ENCODE measurements around the gene SCN11A.

SCN11A gene
- total RNA-seq: 1.6 to 2.2 reads per million in 2 donors

DNA sequence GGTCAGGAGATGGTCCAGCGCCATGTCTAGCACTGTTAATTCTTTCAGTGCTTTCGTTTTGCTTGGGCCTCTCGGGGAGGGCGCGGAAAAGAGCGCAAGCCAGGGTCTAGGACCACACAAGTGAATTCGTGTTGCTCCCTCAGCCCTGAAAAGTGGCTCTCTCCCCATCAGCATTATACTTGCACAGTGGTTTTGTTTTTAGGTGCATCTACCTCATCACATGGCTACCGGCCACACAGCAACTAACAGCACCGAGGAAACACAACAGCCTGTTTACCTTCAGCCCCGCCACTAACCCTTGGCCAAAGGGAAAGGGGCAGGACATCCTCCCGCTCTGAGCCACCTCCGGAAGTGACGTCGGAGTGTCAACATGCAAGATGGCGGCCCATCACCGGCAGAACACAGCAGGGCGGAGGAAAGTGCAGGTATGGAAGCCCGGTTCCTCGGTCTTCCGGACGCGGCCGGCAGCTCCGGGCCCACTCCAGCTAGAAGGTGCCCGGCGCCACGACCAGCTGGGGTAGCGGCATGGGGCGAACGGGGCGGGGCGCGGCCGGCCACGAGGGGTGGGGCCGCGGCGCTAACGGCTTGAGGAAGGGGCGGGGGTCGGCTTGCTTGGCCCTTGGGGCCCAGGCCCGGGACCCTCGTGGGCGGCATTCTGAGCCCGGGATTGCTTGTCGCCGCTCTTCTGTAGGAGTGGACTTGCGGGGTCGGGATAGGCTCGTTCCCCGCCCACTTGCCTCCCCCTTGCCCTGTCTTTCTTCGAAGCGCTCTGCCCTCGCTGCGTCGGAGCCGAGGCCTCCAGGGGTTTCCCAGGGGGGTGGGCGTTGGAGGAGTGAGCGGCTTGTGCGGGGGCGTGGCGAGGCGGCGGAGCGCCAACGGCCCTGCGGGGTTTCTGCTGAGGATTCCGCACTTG, at the start of gene SCN11A, which contains the start of gene WDR48:
TSS of gene SCN11A (minus strand) at position 296 of the 913 bp plus-strand sequence. CDS start 101,582 bp downstream, outside the sequence.
TSS of gene WDR48 (plus strand) at position 368 of the 913 bp plus-strand sequence. CDS start at position 378, 10 bp downstream.
- DNase-seq: peak; percentile 72 to 97 (median 89)

DNA sequence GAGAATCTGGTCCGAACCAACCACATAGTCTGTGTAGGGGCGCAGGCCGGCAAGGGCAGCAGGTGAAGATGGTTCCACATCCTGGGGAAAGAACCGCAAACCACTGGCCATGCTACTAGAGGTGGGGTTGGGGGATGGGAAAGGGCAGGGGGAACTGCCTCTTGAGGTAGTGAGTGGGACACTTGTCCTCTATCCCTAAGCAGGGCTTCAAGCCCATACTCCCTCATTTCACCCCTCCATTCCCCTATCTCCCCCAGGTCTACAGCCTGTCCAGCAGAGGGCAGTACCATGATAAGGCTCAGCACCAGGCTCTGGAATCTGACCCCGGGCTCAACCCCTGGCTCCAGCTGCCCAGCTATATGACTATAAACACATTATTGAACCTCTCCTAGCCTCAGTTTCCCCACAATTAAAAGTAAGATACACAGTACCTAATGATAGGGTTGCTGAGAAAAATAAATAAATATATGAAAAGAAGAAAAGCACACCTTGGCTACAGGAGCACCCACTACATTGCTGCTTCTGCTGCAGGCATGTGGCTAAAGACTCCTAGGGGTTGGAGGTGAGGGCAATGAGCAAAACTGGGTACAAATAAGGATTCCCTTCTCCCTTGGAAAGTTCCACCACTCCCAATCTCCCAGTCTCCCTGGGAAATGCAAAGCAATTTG, 49.4 kb upstream of the SCN11A start:
- peak in 3 of 5 experiments; percentile 23 to 61 (median 28) for DNase-seq

DNA sequence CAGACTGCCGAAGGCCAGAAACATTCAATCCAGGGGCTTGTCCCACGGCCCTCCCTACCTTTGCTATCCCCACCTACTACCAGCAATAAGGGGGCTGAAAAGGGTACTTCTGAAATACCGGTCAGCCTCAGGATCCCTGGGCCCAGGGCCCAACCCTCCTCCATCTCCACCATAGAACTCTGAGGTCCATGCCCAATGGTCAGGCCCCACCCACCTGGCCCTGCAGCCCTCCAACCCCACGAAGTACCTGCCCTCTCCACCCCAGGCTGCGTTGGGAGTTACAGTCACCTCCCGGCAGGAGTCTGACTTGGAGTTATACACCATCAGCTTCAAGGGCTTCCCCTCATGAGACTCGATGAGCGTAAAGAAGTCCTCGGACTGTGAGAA, 48.7 kb upstream of the SCN11A start:
- no peak for DNase-seq

DNA sequence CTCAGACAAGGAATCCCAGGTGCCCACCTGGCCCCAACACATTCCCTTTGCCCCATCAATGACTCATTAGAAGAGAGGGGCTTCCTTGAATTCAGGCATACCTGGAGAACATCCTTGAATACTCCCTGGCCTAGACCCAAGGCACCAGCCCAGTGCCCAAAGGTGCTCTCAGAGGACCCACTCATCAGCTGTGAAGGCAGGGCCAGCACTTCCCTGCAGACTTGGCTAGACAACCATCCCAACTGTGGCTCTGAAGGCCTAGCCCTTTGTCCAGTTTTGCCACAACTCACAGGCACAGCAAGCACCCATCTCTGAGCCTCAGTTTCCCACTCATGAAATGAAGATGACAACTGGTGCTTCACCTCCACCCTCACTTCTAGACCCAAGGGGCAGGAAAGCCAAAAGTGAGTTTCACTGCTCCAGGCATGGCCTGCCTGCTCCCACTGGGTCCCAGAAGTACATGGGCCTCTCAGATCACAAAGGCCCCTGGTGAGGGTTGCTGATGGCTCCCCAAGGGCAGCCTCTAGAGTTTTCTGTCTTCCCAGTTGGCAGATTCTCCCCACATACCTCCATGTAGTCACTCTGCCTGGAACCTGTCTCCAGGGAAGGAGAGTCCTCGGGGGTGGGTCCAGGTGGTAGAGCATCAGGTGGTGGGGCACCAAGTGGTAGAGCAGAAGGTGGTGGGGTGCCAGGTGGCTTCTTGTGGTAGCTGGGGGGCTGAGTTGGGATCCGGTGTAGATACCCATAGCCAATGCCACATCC, 48.2 kb upstream of the SCN11A start:
- DNase-seq: no peak

DNA sequence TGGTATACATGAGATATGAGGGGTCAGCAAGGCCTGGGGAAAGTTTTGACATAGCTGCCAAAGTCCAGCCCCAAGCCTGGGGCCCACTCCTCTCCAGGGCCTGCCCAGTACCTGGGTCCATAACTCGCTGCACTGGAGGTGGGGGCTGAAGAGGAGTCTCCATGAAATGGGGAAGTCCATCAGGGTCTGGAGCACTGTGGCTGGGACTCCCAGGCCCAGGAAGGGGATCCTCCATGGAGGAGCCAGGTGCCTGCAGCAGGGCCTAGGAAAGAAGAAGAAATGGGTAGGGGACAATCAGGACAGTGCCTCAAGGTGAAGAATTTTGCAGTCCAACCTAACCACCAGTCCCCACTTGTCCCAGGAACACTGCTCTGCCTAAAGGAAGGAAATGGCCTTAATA, 47.5 kb upstream of the SCN11A start:
- no peak for DNase-seq

DNA sequence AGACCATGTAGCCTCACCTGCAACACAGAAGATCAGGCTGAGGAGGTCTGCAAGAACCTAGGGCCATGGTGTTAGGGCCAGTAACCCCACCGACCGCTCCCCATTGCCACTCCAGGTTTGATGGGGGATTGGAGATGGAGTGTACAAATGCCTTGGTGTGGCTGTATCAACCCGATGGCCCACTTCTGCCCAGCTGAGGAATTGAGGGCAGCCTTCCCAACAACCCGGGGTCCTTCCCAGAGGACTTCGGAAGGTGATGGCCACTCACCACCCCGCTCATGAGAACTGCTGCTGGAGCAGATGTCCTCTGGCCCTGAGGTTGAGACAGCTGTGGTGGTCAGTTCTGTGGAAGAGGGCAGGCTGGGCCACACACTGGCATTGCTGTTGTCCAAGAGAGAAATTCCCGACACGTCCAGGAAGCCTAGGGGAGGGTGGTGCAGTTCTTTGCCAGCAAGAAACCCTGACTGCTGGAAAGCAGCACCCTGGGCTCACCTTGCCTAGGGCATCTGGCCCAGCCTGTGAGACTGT, 46.8 kb upstream of the SCN11A start:
- no peak for DNase-seq

DNA sequence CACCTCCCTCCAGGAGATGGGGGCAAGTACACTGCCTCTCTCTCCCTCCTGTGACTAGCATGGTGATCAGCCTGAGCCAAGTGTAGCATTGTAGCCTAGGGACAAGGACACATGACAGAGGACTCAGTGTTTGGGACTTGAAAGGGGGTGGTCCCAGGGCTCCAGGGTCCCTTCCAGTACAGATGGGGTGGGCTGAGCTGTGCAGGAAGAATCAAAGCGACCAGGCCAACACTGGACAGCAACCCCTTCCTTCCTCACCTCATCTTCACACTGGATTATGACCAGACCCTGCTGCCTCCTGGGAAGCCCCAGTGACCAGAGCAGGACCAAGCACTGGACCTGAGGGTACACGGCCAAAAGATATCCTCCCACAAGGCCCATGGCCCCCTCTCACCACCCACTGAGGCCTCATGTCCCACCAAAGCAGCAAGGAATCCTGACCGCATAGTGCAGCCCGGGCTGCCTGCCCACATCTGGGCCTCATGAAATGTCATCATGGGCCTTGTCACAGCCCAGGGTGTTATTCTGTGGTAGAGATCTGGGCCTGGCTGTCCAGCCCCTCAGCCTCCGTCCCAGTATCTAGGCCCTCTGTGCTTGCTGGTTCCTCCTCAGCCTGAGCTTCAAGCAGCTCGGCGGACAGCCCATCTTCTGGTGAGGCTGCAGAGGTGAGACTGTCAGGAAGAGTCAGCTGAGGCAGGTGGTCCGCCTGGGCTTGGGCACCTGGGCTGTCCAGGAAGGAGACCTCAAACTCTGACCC, 46.1 kb upstream of the SCN11A start:
- DNase-seq: no peak

DNA sequence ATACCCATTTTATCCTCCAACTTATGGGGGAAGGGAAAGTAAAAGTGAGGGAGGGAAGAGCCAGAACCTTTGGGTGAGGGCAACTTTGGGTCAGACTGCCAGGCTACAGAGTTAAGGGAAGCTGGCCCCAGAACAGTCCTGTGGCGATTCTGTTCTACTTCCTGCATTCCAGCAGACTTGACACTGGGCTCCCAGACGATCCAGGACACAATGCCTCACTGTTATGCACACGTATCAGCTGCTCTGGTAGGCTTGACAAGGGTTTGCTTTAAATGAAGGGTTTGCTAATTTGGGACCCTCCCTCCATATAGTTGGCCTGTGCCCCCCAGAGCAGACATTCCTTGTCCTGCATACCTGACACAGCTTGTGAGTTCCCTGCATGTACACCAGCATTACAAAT, 45.0 kb upstream of the SCN11A start:
- no peak for DNase-seq

DNA sequence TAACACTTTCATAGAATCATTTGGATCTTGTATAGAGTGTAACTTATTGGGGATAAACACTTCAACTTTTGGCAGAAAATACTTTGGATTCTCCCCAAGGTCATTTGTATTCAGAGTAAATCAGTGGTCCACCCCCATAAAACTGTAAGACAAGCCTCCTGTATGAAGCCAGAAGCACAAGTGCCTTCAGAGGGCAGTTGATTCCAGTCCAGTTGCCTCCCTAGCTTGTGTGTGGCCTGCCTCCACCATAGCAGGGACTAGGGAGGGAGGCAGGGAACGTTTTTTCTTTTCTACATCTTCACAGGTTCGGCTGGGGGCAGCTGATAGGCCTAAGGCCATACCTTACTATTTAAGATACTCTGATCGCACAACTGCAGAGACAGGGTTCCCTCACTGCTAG, 44.0 kb upstream of the SCN11A start:
- no peak for DNase-seq

DNA sequence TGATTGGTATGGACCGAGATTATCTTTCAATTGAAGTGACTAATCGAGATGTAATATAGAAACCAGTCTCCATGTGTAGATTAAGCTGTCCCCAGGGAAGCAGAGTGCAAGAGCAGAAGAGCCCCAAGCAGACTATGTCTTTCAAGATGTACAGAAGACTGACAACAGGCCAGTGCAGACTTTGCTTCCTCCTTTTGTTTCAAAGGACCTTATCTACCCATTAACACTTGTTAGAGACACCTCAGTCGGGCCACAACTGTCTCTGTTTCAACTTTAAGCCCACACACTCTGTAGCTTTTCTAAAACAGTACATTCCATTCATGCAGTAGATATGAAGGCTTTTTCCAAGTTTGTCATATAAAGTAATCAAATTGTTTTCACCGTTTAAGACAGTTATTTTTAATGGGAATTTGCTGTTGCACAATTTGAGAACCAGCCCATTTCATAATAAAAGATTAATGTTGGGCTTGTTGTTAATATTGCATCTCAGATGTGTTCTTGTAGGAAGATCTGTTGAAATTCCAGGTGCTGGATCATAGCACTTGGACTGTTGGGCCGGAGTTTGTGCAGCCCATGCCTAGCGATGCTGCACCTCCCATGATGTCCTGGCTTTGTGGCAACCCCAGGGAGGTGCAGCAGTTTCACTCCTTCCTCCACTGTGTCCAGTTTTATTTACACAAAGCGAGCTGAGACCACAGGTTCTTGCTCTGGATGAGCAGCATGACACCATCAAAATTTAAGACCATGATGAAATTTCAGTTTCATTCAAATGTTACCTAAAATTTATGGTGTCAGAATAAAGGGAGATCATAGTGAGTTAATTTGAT, 43.3 kb upstream of the SCN11A start:
- no peak for DNase-seq

DNA sequence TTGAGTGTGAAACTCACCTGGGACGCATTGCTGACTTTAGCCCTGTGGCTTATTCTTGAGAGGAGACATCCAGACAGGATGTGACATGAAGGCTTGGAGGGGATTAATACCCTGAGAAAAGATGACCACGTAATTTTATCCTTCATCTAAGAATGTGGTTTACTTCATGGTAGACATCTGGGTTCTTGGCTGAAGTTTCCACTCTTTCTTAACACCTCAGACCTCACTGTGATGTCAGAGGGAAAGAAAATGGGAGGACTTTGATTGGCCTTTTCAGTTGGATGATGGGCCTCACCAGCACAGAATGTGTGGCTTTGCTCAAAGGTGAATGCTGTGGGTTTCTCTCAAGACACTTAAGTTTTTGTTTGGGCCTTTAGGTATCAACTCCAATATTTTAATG, 39.2 kb upstream of the SCN11A start:
- DNase-seq: peak in 1 of 5 experiments; percentile 42

DNA sequence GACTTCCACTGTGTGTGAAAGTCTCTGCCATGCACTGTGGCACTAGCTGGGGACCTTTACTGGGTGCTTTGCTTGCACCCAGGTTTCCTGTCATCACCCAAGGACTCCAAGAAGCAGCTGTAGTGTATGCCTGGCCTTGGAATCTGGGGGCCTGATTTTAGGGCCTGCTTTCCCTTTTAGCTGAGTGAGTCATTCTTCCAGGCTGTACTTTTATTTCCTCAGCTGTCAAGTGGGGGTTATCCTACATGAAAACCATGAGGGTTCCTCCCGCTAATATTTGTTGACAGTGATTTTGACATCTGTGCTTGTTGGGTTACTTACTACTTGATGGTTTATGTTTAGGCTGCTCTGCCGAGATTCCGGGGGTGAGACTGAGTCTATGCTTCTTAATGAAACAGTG, 37.1 kb upstream of the SCN11A start:
- DNase-seq: no peak

DNA sequence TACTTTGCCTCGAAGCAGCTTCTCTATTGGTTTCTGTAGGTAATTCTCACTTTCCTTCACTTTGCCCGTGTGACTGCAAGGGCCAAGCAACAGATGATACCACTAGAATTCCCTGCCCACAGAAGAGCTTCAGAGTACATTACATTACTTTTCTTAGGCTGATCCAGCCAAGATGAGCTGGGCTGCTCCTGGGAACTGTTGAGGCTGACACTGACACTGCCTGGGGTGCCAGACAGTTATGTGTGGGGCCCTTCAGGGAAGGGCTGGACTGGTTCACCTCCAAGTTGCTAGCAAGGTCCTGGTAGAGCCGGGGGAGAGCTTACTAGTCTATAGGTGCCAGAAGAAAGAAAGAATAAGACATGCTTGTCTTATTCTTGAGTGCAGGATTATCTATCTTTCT, 36.7 kb upstream of the SCN11A start:
- no peak for DNase-seq

DNA sequence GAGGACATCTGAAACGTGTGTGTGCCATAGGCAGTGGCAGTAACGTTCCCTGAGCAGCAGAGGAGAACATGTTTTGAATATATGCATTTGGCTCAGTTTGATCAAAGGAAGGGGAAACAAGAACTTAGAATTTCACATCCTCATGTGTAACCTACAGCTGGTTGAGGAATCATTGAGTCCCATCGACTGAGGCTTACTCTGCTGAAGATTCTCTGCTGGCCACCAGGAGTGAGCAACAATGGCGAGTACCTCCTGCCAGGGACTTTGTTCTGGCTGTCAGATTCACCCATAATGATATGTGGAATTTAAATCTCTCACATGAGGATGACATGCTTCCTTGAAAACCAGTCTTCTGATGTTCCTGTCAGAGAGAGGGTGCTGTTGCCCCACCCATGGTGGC, 34.4 kb upstream of the SCN11A start:
- DNase-seq: no peak

DNA sequence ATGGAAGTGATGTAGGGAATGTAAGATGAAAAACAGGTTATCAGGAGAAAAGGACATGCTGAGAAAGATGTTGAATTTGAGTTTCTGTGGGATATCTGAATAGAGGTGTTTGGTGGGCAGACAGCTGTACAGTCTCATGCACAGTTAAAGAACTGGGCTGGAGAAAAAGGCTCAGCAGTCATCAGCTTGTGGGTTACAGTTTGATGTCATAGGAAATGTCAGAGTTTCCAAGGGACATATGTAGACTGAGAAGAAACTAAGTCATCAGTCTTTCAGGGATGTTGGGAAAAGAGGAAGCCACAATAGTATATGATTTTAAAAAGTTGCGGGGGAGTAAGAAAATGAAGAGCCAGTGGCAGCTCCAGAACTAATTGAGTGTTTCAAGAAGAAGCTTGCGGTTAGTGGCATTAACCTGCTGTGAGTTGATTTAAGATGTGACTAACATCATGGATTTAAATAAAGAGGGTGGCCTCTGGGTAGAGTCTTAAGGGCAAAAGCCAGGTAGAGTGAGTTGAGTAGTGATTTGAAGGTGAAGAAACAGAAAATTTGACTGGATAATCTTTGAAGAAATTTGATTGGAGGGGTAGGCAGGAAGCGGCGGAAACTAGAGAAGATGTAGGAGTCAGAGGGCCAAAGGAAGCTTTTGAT, 31.0 kb upstream of the SCN11A start:
- DNase-seq: no peak

DNA sequence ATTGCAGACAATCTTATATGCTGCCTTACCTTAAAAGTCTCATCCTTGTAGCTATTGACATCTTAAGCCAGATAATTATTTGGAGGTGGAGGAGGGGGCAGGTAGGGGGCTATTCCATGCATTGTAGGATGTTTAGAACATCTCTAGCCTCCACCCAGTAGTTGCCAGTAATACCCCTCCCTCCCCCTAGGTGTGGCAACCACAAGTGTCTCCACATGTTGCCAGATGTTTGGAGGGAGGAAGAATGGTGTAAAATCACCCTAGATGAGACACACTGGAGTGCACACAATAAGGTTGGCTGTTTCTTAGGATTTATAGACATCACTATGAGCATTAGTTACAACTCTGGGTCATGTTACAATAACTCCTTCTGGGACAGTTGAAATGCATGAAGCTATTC, 28.3 kb upstream of the SCN11A start:
- DNase-seq: no peak

DNA sequence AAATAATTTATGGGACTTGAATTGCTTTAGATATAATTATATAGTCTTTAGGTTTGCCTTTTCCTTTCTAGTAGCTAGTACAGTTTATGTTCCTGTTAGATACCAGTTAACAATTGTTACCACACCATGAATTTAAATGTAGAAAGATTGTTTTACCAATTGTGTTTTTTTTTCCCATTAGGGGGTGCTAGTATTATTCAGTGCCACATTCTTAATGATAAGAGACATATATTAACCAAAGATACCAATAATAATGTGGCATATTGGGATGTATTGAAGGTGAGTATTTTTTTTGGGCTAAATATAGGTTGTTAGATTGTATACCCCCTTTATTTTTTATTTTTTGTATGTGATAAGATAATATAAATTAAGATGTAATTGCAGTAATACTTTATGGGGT, 27.8 kb upstream of the SCN11A start:
- no peak for DNase-seq

DNA sequence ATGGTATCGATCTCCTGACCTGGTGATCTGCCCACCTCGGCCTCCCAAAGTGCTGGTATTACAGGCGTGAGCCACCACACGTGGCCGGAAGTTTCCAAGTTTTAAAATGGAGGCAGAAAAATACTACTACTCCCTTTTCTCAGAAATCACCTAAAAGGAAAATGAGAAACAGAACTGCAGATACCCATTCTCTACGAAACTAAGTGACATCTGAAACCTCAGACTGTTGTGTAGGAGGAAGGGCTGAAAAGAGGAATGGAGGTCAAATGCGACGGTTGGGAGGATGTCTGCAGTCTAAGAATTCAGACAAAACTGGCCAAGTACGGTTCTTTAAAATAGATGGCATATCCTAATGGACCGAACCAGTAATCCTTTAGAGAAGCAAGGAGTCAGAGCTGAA, 24.2 kb upstream of the SCN11A start:
- no peak for DNase-seq

DNA sequence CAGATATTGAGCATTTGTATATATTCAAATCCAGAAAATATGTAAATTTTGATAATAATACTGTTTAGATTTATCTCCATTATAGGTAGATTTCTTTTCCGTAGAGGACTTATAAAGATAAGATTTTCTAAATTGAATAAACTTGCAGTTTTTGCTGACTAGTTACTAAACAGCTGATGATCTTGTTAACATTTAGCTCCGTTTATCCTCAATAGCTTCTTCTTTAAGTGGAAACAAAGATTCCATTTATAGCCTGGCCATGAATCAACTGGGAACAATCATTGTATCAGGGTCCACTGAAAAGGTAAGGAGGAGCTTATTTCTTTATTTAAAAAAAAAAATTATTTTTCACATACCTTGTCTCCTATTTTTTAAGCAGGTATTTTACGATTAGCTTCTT, 16.8 kb upstream of the SCN11A start:
- no peak for DNase-seq

DNA sequence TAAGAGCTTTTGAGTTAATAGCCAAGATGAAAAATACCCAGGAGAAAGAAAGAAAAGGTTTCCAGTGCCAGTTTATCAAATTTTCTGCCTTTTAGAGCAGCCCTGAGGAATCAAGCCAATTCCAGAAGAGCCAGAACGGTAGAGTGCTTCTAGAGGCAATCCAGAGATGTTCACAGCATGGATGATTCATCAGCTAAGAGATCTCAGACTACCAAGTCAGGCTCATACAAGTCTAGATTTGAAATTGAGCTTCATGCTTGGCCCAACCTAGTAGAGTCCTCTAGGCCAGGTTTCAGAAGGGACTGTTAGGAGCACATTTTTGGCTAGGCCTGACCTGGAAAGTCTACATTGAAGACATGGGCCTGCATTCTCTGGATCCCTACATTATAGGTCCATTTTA, 15.5 kb upstream of the SCN11A start:
- DNase-seq: no peak

DNA sequence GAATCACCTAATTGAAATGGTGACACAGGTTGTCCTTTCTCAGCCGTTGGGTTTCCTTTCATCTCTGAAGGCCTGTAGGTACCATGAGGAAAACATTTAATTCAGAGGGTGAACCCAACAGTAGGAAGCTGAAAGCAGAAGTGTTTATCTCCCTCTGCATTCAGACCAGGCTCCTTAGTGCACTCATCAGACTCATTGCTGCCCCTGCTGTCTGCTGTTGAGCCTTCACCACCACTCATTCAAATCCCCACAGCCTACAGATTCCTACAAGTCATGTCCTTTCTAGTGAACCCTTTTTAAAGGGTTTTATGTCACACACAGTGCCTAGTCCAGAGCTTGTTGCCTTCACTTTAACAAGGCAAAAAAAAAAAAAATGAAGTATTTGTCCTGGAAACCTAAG, 13.5 kb upstream of the SCN11A start:
- peak in 1 of 5 experiments; percentile 64 for DNase-seq
